OCI-LY7 (cell line): ENCODE measurements around the gene CCDC187. TPM values are rescaled to one million over a fixed set of nuclear protein-coding genes. Genes with fewer than 3 reads are reported as not detected.

ENCODE experiments used
- BruUV-seq: library from RNA; stranded (reverse); fragments of 400-500 nt; replicated peaks from 2 replicates; lab custom pipeline; 2021; lab: Mats Ljungman, UMichigan
- CTCF ChIA-PET: fragments of 300-600 bp; sonication (Branson Sonifier 250); formaldehyde crosslinking; loops from one replicate; lab custom pipeline; 2022; ENCODE audit warnings: antibody characterized with exemption; ENCODE audit not compliant: unreplicated experiment; lab: Charles Lee
- POLR2A ChIA-PET: fragments of 300-600 bp; sonication (Branson Sonifier 250); formaldehyde crosslinking; loops from one replicate; lab custom pipeline; 2022; ENCODE audit warnings: antibody characterized with exemption; lab: Charles Lee
- DNase-seq: peaks from one replicate; pipeline ENCODE4 v3.0.0-alpha.2; 2015; ENCODE audit warnings: low spot score
- H2AFZ ChIP-seq: fragments of 200-600 bp; sonication (generic), shearing (Covaris generic); 2 replicates; pipeline ENCODE4 v1.6.1; 2014; ENCODE audit warnings: mild to moderate bottlenecking, antibody characterized with exemption, low read length, moderate library complexity
- H3K27ac ChIP-seq: fragments of 200-600 bp; sonication (generic); 2 replicates; pipeline ENCODE4 v1.5.1; 2014; ENCODE audit warnings: mixed run types, low read depth, mild to moderate bottlenecking, moderate library complexity, low read length, inconsistent platforms; ENCODE audit not compliant: poor library complexity, severe bottlenecking
- H3K36me3 ChIP-seq: fragments of 200-600 bp; sonication (generic); 2 replicates; pipeline ENCODE4 v1.6.1; 2014; ENCODE audit warnings: mild to moderate bottlenecking, antibody characterized with exemption, low read length, moderate library complexity, mixed read lengths; ENCODE audit not compliant: insufficient read depth
- H3K4me1 ChIP-seq: fragments of 200-600 bp; sonication (generic); 2 replicates; pipeline ENCODE4 v1.5.1; 2014; ENCODE audit warnings: mild to moderate bottlenecking, low read length; ENCODE audit not compliant: insufficient read depth, poor library complexity, severe bottlenecking
- H3K4me2 ChIP-seq: fragments of 200-600 bp; sonication (generic); 2 replicates; pipeline ENCODE4 v1.6.1; 2014; ENCODE audit warnings: mild to moderate bottlenecking, low read length
- H3K4me3 ChIP-seq: fragments of 200-600 bp; sonication (generic); 2 replicates; pipeline ENCODE4 v1.5.1; 2014; ENCODE audit warnings: mild to moderate bottlenecking, low read depth, low read length; ENCODE audit not compliant: poor library complexity, severe bottlenecking
- H3K79me2 ChIP-seq: fragments of 200-600 bp; sonication (generic); 2 replicates; pipeline ENCODE4 v1.6.1; 2016; ENCODE audit warnings: low read depth, mild to moderate bottlenecking, low read length, moderate library complexity, mixed read lengths; ENCODE audit not compliant: insufficient read depth
- H3K9me2 ChIP-seq: fragments of 200-600 bp; sonication (generic); 2 replicates; pipeline ENCODE4 v1.6.1; 2016; ENCODE audit warnings: mild to moderate bottlenecking, low read length, mixed read lengths; ENCODE audit not compliant: insufficient read depth
- H3K9me3 ChIP-seq: fragments of 200-600 bp; sonication (generic); 2 replicates; pipeline ENCODE4 v1.6.1; 2014; ENCODE audit warnings: mild to moderate bottlenecking, mixed run types, low read length, mixed read lengths
- H4K20me1 ChIP-seq: fragments of 200-600 bp; sonication (generic); 2 replicates; pipeline ENCODE4 v1.6.1; 2014; ENCODE audit warnings: mild to moderate bottlenecking, antibody characterized with exemption, low read length, moderate library complexity, mixed read lengths; ENCODE audit not compliant: insufficient read depth
- EZH2phosphoT487 ChIP-seq: fragments of 200-600 bp; sonication (generic); IDR thresholded peaks from 2 replicates; pipeline ENCODE4 v1.6.1; 2018; ENCODE audit warnings: low read depth, borderline replicate concordance, mild to moderate bottlenecking, mixed run types, antibody characterized with exemption, low read length, moderate library complexity, mixed read lengths
- intact Hi-C: fragments of 100-400 bp; cut with micrococcal nuclease; formaldehyde crosslinking; loops from one replicate; pipeline ENCODE4 v1.10.0; 2022; ENCODE audit not compliant: unreplicated experiment
- total RNA-seq, 2 experiments: library from RNA; depleted of rRNA in 1 of 2; stranded (reverse); fragments of >200 nt in 1 of 2; shearing (Covaris generic) in 1 of 2; gene quantifications; 2 replicates each; pipeline ENCODE4 v1.2.3, GENCODE V29; 2014 to 2022
- TF ChIP-seq, protein P1 (sequence below): fragments of 200-600 bp; sonication (generic); conservative IDR thresholded peaks from 2 replicates; pipeline ENCODE4 v1.5.1; 2014; ENCODE audit warnings: mild to moderate bottlenecking, antibody characterized with exemption, low read length, moderate library complexity, mixed read lengths

The CCDC187 gene
- total RNA-seq, 2 experiments from 2014 or later = not detected

DNA sequence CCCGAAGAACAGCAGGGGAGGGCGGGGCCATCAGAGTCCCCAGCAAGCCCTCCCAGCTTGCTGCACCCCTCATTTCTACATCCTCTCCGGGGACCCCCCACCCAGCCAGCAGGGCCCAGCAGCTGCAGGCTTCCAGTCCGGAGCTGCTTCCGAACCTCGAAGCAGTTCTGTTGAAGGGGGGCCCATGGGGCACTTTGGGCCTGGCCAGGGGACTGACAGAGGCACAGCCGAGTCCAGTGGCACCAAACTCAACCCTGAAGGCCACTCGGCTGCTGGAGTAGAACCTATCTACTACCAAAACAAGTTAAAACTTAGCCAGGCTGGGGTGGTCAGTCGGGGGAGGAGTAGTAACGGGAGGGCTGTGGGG lies 8.1 kb upstream of the CCDC187 start:
- peaks cover 23% of the 10 kb centered on the region for H3K9me3 ChIP-seq
- TF ChIP-seq, protein P1, sequence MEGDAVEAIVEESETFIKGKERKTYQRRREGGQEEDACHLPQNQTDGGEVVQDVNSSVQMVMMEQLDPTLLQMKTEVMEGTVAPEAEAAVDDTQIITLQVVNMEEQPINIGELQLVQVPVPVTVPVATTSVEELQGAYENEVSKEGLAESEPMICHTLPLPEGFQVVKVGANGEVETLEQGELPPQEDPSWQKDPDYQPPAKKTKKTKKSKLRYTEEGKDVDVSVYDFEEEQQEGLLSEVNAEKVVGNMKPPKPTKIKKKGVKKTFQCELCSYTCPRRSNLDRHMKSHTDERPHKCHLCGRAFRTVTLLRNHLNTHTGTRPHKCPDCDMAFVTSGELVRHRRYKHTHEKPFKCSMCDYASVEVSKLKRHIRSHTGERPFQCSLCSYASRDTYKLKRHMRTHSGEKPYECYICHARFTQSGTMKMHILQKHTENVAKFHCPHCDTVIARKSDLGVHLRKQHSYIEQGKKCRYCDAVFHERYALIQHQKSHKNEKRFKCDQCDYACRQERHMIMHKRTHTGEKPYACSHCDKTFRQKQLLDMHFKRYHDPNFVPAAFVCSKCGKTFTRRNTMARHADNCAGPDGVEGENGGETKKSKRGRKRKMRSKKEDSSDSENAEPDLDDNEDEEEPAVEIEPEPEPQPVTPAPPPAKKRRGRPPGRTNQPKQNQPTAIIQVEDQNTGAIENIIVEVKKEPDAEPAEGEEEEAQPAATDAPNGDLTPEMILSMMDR = no peak
- no peak for TF ChIP-seq EZH2phosphoT487
- H4K20me1 ChIP-seq = no peaks in the 10 kb centered on the region
- no TSS peak for BruUV-seq
- intact Hi-C loops = loop anchor here (1.0 kb wide), 1 partner anchor 88 kb away; the partner anchor contains the start of gene SNAPC4
- ChIA-PET CTCF (no interaction called here), POLR2A (no interaction called here)
- no peak overlapping the region for H3K4me3 ChIP-seq
- no peak overlapping the region for H2AFZ ChIP-seq
- H3K79me2 ChIP-seq = no peaks in the 10 kb centered on the region
- no peak overlapping the region for H3K4me2 ChIP-seq
- no peaks in the 10 kb centered on the region for H3K36me3 ChIP-seq
- H3K9me2 ChIP-seq = no peaks in the 10 kb centered on the region
- no peak overlapping the region for H3K27ac ChIP-seq
- no peak for DNase-seq
- no peaks in the 10 kb centered on the region for H3K4me1 ChIP-seq

DNA sequence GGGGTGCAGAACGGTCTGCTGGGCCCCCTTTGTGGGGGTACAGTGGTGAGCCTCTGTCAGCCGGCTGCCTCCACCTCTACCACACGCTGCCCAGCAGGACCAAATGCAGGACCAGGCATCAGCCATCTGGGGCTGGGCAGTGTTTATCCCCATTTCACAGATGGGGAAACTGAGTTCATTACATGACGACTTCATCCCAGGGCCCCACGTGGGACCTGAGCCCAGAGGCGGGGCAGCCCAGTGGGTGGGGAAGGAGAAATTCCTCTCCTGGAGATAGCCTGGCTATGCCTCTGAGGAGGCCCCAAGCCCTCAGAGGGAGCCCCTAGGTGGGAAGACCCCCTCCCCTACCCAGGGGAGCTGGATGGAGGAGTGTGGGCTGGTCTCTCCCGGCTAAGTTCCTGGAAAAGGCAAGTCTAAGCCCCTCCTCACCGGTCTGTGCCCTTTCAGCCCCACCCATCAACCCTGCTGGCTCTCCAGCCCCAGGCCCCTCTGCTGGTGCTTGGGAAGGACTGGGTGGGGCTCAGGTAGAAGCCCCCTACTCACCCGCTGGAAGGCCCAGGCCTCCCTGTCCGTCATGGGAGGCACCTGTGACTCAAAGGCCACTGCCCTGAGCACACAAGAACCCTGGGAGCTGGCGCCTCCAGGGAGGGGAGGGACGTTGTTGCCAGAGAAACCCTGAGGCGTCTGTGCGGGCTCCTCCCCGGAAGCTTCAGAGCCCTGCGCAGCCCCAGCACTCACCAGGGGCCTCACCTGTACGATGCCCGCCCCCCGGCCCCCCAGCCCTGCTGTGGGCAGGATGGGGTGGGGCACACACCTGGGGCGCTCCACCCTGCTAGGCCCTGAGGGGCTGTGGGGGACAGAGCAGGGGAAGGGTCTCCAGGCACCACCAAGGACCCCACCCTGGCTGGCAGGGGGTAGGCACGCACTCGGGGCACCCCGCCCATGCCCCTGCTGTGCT lies 7.4 kb upstream of the CCDC187 start:
- no peak overlapping the region for H3K27ac ChIP-seq
- H3K4me2 ChIP-seq = no peak overlapping the region
- no peaks in the 10 kb centered on the region for H3K79me2 ChIP-seq
- H4K20me1 ChIP-seq = no peaks in the 10 kb centered on the region
- ChIA-PET POLR2A (no interaction called here), CTCF (no interaction called here)
- no peaks in the 10 kb centered on the region for H3K4me1 ChIP-seq
- intact Hi-C loops = loop anchor here (1.0 kb wide), 1 partner anchor 89 kb away; the partner anchor contains the start of gene SNAPC4
- H3K9me2 ChIP-seq = no peaks in the 10 kb centered on the region
- H3K36me3 ChIP-seq = no peaks in the 10 kb centered on the region
- no peak overlapping the region for H2AFZ ChIP-seq
- H3K9me3 ChIP-seq = peaks cover 20% of the 10 kb centered on the region
- no TSS peak for BruUV-seq
- DNase-seq = no peak
- TF ChIP-seq, protein P1 = no peak
- no peak for TF ChIP-seq EZH2phosphoT487
- H3K4me3 ChIP-seq = no peak overlapping the region
